Endothelial cell of umbilical vein (primary cell): ENCODE results near the gene DGCR2. TPM values are rescaled to one million over a fixed set of nuclear protein-coding genes. Genes with fewer than 3 reads are reported as not detected.

Source experiments
- BruUV-seq: library from RNA; stranded (reverse); fragments of 400-500 nt; replicated peaks from 2 replicates; lab custom pipeline; 2021; lab: Mats Ljungman, UMichigan
- CTCF ChIA-PET: fragments of 300-600, 350-600 bp; sonication (Branson Sonifier 250); formaldehyde crosslinking; loops from one replicate; lab custom pipeline; 2021; ENCODE audit warnings: antibody characterized with exemption, inconsistent platforms; lab: Charles Lee
- POLR2A ChIA-PET: fragments of 300-600, 350-600 bp; sonication (Branson Sonifier 250); formaldehyde crosslinking; loops from one replicate; lab custom pipeline; 2021; ENCODE audit warnings: antibody characterized with exemption, inconsistent platforms; lab: Charles Lee
- DNase-seq: peaks from one replicate; pipeline ENCODE4 v3.0.0-alpha.2; 2011; ENCODE audit warnings: low read depth, low spot score
- FAIRE-seq: peaks from 2 replicates; lab custom pipeline; 2011; peaks lifted over from hg19 to GRCh38; lab: Jason Lieb, UNC
- H2AFZ ChIP-seq: 2 replicates; pipeline ENCODE4 v1.6.0; 2012; ENCODE audit warnings: low read depth, low read length, control low read depth, inconsistent platforms
- H3K27ac ChIP-seq: 2 replicates; pipeline ENCODE4 v1.5.1; 2011; ENCODE audit warnings: low read depth, mild to moderate bottlenecking, control low read depth, low read length, moderate library complexity; ENCODE audit not compliant: insufficient read depth
- H3K27me3 ChIP-seq, 2 experiments: 2 replicates each; pipeline versions ENCODE4 v1.6.0 to v1.6.1; 2011; ENCODE audit warnings: low read length in 2 of 2, mixed read lengths in 1 of 2; ENCODE audit not compliant: control insufficient read depth in 2 of 2, insufficient read depth in 2 of 2
- H3K36me3 ChIP-seq, 2 experiments: 2 replicates in 1 of 2; 3 replicates in 1 of 2; pipeline ENCODE4 v1.5.1; 2011; ENCODE audit warnings: low read length in 2 of 2, mild to moderate bottlenecking in 1 of 2, moderate library complexity in 1 of 2; ENCODE audit not compliant: control insufficient read depth in 2 of 2, insufficient read depth in 2 of 2; ENCODE audit errors: extremely low read depth in 1 of 2
- H3K4me1 ChIP-seq: 3 replicates; pipeline ENCODE4 v1.5.1; 2011; ENCODE audit warnings: mild to moderate bottlenecking, low read length; ENCODE audit not compliant: control insufficient read depth, insufficient read depth; ENCODE audit errors: extremely low read depth
- H3K4me2 ChIP-seq: 2 replicates; pipeline ENCODE4 v1.6.1; 2011; ENCODE audit warnings: low read length, control low read depth, mixed read lengths; ENCODE audit not compliant: insufficient read depth
- H3K4me3 ChIP-seq, 3 experiments: fragments of 200-600 bp in 1 of 3; sonication (generic), shearing (Covaris generic) in 1 of 3; replicated peaks in 1 of 3; 2 replicates each; pipeline ENCODE4 v1.5.1; 2011 to 2016; ENCODE audit warnings: control low read depth in 3 of 3, low read length in 3 of 3, mild to moderate bottlenecking in 2 of 3, inconsistent platforms in 1 of 3, low read depth in 1 of 3, moderate library complexity in 1 of 3; ENCODE audit not compliant: insufficient read depth in 1 of 3
- H3K79me2 ChIP-seq: 2 replicates; pipeline ENCODE4 v1.6.0; 2012; ENCODE audit warnings: low read length, inconsistent platforms; ENCODE audit not compliant: control insufficient read depth, insufficient read depth
- H3K9ac ChIP-seq: replicated peaks from 2 replicates; pipeline ENCODE3; 2011; ENCODE audit warnings: low read length, control low read depth; ENCODE audit not compliant: insufficient read depth; ENCODE audit errors: extremely low read depth
- H3K9me1 ChIP-seq: replicated peaks from 3 replicates; pipeline ENCODE4 v1.6.0; 2011; ENCODE audit warnings: mild to moderate bottlenecking, low read length; ENCODE audit not compliant: control insufficient read depth, insufficient read depth; ENCODE audit errors: extremely low read depth
- H3K9me3 ChIP-seq: replicated peaks from 2 replicates; pipeline ENCODE4 v1.5.1; 2012; ENCODE audit warnings: low read length, inconsistent platforms; ENCODE audit not compliant: control insufficient read depth, insufficient read depth
- H4K20me1 ChIP-seq: replicated peaks from 2 replicates; pipeline ENCODE3; 2011; ENCODE audit warnings: mild to moderate bottlenecking, low read length; ENCODE audit not compliant: control insufficient read depth, insufficient read depth; ENCODE audit errors: extremely low read depth
- EZH2 ChIP-seq: IDR thresholded peaks from 2 replicates; pipeline ENCODE4 v1.6.1; 2012; ENCODE audit warnings: borderline replicate concordance, low read depth, mild to moderate bottlenecking, moderate library complexity, low read length, inconsistent platforms; ENCODE audit not compliant: severe bottlenecking
- FOS ChIP-seq: IDR thresholded peaks from 2 replicates; pipeline ENCODE4 v1.6.1; 2011; ENCODE audit warnings: mild to moderate bottlenecking, low read length, moderate library complexity, borderline replicate concordance; ENCODE audit not compliant: insufficient read depth
- JUN ChIP-seq: IDR thresholded peaks from 2 replicates; pipeline ENCODE4 v1.6.1; 2011; ENCODE audit warnings: borderline replicate concordance, low read depth; ENCODE audit not compliant: insufficient read length, insufficient read depth
- MYC ChIP-seq: IDR thresholded peaks from one replicate; pipeline ENCODE4 v1.6.1; 2011; ENCODE audit warnings: mild to moderate bottlenecking, low read depth, low read length
- POLR2A ChIP-seq: IDR thresholded peaks from 2 replicates; pipeline ENCODE4 v1.6.1; 2012; ENCODE audit warnings: low read depth, mild to moderate bottlenecking, control low read depth, low read length
- POLR2AphosphoS5 ChIP-seq: IDR thresholded peaks from 2 replicates; pipeline ENCODE4 v1.6.1; 2012; ENCODE audit warnings: low read depth, mild to moderate bottlenecking, control low read depth, low read length, moderate library complexity; ENCODE audit not compliant: insufficient read depth
- dilution Hi-C: fragments of 300-500 bp; cut with MboI; formaldehyde crosslinking; loops from one replicate; pipeline ENCODE4 v1.15.0; 2019; ENCODE audit warnings: low sequenced_read_pairs; ENCODE audit not compliant: extremely low pct_ligation_motif_present
- intact Hi-C: fragments of 100-400 bp; cut with micrococcal nuclease; formaldehyde crosslinking; loops from one replicate; pipeline ENCODE4 v1.10.0; 2022
- polyA plus RNA-seq, 4 experiments: library from polyadenylated mRNA; depleted of rRNA in 3 of 4; stranded (reverse) in 3 of 4; unstranded in 1 of 4; fragments of >200 nt; gene quantifications; 2 replicates each; pipeline versions ENCODE4 v1.2.1 to v1.2.3, GENCODE V29; 2011 to 2012; ENCODE audit warnings: missing spikeins in 1 of 4
- total RNA-seq: library from RNA; stranded (reverse); gene quantifications from 2 replicates; pipeline ENCODE4 v1.2.3, GENCODE V29; 2021
- TF ChIP-seq, protein P1 (sequence below), 2 donors: IDR thresholded peaks; 1 replicate in 1 of 2; 2 replicates in 1 of 2; pipeline ENCODE4 v1.5.1; 2011; ENCODE audit warnings: low read length in 2 of 2, mild to moderate bottlenecking in 2 of 2, moderate library complexity in 2 of 2, control low read depth in 1 of 2, inconsistent platforms in 1 of 2, low read depth in 1 of 2; ENCODE audit not compliant: insufficient read depth in 1 of 2; ENCODE audit errors: extremely low read depth in 1 of 2
- TF ChIP-seq, protein P2 (sequence below): IDR thresholded peaks from 2 replicates; pipeline ENCODE4 v1.6.1; 2011; ENCODE audit not compliant: insufficient read depth, insufficient read length

The DGCR2 gene
- total and polyA plus RNA-seq, 2 donors (not counting 3 experiments of a cell fraction or from before 2014, with no cell fraction given), result 44.8 to 51.2 TPM

DNA sequence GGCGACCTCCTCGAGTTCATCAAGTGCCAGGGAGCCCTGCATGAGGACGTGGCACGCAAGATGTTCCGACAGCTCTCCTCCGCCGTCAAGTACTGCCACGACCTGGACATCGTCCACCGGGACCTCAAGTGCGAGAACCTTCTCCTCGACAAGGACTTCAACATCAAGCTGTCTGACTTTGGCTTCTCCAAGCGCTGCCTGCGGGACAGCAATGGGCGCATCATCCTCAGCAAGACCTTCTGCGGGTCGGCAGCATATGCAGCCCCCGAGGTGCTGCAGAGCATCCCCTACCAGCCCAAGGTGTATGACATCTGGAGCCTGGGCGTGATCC is 9.4 kb upstream of the DGCR2 start:
- Histone ChIP-seq H3K27me3 (no peaks in the 10 kb centered on the region), H3K9me1 (no peaks in the 10 kb centered on the region), H3K4me3 (no peak overlapping the region), H3K9ac (no peak overlapping the region), H3K79me2 (no peaks in the 10 kb centered on the region), H3K4me1 (no peaks in the 10 kb centered on the region), H3K27ac (no peak overlapping the region), H3K4me2 (no peak overlapping the region), H3K36me3 (peaks cover 3 to 26% of the 10 kb centered on the region in 2 experiments), H2AFZ (no peak overlapping the region), H3K9me3 (no peaks in the 10 kb centered on the region), H4K20me1 (no peaks in the 10 kb centered on the region)
- intact Hi-C loops (no loop called here), dilution Hi-C loops (no loop called here)
- BruUV-seq, result no TSS peak
- no peak for DNase-seq
- ChIA-PET CTCF (interaction anchor here (3.5 kb wide), 1 partner anchor 13 kb away, joined by 12 read pairs; the partner anchor contains the start of gene ESS2), POLR2A (no interaction called here)
- no peak for TF ChIP-seq POLR2A
- no peak for TF ChIP-seq MYC
- TF ChIP-seq, protein P1, sequence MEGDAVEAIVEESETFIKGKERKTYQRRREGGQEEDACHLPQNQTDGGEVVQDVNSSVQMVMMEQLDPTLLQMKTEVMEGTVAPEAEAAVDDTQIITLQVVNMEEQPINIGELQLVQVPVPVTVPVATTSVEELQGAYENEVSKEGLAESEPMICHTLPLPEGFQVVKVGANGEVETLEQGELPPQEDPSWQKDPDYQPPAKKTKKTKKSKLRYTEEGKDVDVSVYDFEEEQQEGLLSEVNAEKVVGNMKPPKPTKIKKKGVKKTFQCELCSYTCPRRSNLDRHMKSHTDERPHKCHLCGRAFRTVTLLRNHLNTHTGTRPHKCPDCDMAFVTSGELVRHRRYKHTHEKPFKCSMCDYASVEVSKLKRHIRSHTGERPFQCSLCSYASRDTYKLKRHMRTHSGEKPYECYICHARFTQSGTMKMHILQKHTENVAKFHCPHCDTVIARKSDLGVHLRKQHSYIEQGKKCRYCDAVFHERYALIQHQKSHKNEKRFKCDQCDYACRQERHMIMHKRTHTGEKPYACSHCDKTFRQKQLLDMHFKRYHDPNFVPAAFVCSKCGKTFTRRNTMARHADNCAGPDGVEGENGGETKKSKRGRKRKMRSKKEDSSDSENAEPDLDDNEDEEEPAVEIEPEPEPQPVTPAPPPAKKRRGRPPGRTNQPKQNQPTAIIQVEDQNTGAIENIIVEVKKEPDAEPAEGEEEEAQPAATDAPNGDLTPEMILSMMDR (IDR thresholded peaks at IDR 0.05; ENCODE audit: extremely low read depth in 1 of 2, insufficient read depth in 1 of 2, low read depth in 1 of 2, low read length in 2 of 2), result no peak
- TF ChIP-seq EZH2, result no peak
- no peak for TF ChIP-seq FOS
- TF ChIP-seq POLR2AphosphoS5, result no peak
- TF ChIP-seq JUN, result no peak
- TF ChIP-seq, protein P2, sequence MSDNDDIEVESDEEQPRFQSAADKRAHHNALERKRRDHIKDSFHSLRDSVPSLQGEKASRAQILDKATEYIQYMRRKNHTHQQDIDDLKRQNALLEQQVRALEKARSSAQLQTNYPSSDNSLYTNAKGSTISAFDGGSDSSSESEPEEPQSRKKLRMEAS, result no peak
- no peak for FAIRE-seq
